ENCODE measurements around the gene CHRM4.

- TF ChIP-seq CTCF (IDR thresholded peaks at IDR 0.05; ENCODE audit: insufficient read depth, low read depth, low read length) (no peak), EZH2 (IDR thresholded peaks at IDR 0.05; ENCODE audit: insufficient read depth, low read length) (no peak)
Measured at GRCh38 chr11:46378811-46379481, 12.6 kb downstream of the CHRM4 start.
